GM21381 (cell line): ENCODE measurements around the gene MRPS33.

ENCODE experiments used
- ATAC-seq: cut with Tn5 transposase; IDR thresholded peaks from one replicate; pipeline ENCODE4 v1.9.1; 2021; ENCODE audit warnings: mild to moderate bottlenecking, moderate library complexity; ENCODE audit not compliant: unreplicated experiment

The MRPS33 gene

DNA sequence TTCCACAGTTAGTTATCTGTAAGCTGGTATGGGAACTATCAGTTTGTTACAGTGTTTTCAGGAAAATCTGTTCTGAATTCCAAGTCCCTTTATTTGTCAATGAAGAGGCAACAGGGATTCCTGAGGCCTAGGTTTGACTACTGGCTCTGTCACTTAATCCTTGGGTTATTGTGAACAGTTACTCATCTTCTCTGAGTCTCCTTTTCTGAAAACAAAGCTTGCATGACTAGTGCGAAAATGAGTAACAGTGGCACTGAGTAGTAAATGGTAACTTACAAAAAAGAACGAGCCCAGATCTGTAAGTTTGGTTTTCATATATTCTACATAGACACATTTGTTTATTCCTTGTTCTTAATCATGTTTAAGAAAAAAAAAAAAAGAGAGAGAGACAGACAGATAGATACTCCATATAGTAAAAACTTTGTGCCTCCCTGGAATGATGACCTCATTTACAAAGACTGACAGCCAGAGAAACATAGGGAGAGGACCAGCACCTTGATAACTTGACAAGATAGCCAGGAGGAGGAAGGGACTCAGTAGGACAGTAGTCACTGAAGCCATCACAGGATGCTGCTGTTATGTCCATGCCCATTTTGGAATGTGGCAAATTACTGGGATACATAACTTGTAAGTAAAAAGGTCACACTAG is 1.9 kb downstream of the MRPS33 start:
- no peak for ATAC-seq

GRCh38 chr7:141012044-141012685 is 2.6 kb downstream of the MRPS33 start:
- ATAC-seq, result peak; percentile 24

- no peak for ATAC-seq
These were observed 3.3 kb downstream of the MRPS33 start for GRCh38 chr7:141011443-141011842.

- no peak for ATAC-seq
These were observed 11.3 kb downstream of the MRPS33 start for GRCh38 chr7:141003172-141004065.

DNA sequence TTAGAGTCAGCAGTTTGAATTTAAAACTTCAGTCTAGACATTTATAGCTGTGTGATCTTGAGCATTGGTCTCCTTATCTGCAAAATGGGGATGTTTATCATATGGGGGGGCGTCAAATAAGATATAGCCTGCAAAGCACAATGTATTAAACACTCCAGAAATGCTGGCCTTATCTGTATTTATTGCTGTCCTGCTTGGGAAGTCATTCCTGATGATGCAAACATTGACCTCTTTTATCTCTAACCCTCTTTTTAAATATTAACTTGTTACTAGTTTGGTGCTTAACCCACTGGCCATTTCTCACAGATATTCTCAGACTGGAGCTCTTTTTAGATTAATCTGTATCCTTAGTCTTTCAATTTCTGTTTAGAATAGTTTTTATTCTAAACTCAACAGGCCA is 13.2 kb downstream of the MRPS33 start:
- no peak for ATAC-seq

GRCh38 chr7:141001122-141001521 is 13.6 kb downstream of the MRPS33 start:
- ATAC-seq, result no peak

GRCh38 chr7:140998715-140999114 is 16.0 kb downstream of the MRPS33 start:
- no peak for ATAC-seq

GRCh38 chr7:140992422-140992821 is 22.3 kb downstream of the MRPS33 start:
- no peak for ATAC-seq

- ATAC-seq, result no peak
These were observed 24.4 kb downstream of the MRPS33 start for GRCh38 chr7:140990193-140990962.

DNA sequence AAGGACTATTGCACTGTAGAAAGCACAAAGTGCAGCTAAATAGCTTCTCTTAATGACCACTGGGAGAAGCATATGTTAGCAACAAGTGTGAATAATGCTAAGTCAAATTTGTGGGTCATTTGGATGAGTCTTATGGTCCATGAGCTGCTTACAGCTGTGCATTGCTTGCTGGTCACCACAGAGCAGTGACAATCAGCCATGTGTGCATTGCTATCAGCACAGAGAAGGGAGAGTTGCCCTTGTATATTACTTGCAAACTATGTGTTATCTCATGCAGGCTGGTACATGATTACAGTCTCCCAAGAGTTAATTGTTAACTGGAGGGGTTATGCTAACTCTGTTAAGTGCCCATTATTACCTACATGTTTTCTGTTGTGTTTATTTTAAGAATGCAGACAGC is 25.7 kb downstream of the MRPS33 start:
- ATAC-seq, result no peak

- no peak for ATAC-seq
These were observed 30.9 kb downstream of the MRPS33 start for GRCh38 chr7:140983802-140984201.

DNA sequence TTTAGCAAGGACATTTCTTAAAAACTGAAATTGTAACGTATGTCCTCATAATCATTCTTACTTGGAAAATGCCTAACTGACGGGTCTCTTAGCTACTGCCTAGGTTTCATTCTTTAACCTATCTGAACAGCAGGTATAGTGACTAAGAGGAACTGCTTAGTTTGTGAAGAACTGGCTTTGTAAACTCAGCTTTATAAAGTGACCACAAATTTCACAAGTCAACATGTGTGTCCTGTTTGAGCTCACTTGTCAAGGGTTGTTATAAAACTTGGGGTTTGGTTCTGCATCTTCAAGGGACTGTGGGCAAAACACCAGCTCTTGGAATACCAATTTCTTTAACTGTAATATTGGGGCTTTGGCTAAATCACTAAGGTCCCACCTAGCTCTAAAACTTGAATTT is 32.2 kb downstream of the MRPS33 start:
- no peak for ATAC-seq

- ATAC-seq, result no peak
These were observed 32.8 kb downstream of the MRPS33 start for GRCh38 chr7:140981951-140982350.

- ATAC-seq, result no peak
These were observed 37.0 kb downstream of the MRPS33 start for GRCh38 chr7:140977741-140978140.

GRCh38 chr7:140972876-140973829 is 41.6 kb downstream of the MRPS33 start:
- no peak for ATAC-seq

DNA sequence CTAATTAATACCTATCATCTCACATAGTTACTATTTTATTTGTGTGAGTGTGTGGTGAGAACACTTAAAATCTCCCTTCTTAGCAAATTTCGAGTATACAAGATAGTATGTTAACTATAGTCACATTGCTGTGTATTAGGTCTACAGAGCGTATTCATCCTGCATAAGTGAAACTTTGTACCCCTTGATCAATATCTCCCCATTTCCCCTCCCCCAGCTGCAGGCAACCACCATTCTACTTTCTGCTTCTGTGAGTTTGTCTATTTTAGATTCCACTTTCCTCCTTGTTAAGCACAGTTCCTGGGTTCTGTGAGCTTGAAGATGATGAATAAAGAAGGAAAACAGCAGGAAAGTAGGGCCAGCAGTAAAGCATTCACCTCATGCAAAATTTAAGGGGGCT is 42.4 kb downstream of the MRPS33 start:
- ATAC-seq, result no peak

DNA sequence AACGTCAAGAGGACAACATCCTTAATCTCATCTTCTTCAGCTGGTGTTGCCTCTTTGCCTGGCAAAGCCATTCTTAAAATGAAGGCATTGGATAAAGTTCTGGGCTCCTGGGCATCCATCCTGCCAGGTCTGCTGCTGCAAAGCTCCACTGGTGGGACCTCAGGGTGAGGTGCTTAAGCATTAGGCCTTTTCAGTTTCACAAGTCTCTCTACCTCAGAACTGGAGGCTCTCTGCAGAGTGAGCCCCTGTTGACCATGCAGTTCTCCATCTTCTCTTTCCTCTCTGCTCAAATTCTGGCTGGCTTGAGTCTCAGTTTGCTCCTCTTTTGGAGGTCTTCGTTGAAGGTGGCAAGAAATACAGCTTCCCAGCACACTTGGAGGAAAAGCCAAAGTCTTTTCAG is 47.3 kb downstream of the MRPS33 start:
- no peak for ATAC-seq

- no peak for ATAC-seq
These were observed 48.1 kb downstream of the MRPS33 start for GRCh38 chr7:140966561-140967233.

GRCh38 chr7:140961117-140961516 is 53.6 kb downstream of the MRPS33 start:
- no peak for ATAC-seq
